Heart left ventricle (tissue), 13 donors: ENCODE results near the gene SIT1.

Experiments
- CTCF ChIP-seq, 12 donors: fragments of 200-600 bp; sonication (generic) in 4 of 12; IDR thresholded peaks; one replicate each; pipeline versions ENCODE4 v1.5.0 to v1.8.0; 2018 to 2022; ENCODE audit warnings: antibody characterized with exemption in 12 of 12, mild to moderate bottlenecking in 5 of 12
- POLR2A ChIP-seq, 2 donors: fragments of 450-650 bp; IDR thresholded peaks; one replicate each; pipeline ENCODE4 v1.6.1; 2017; ENCODE audit warnings: antibody characterized with exemption in 2 of 2, mild to moderate bottlenecking in 2 of 2, moderate library complexity in 2 of 2
- donor health status: ischemic (EF 13 %, LVEDD 7.1; RV severe dilation, severe dysfunction).
- donor health status: DM: no; HTN: yes; CAD: no.
- donor health status: DM: no; HTN: no; CAD: no.
- donor health status: ischemic (EF 25% LVEDD 6.9; RV normal size, moderate dysfunction).
- donor health status: ischemic (EF 25% LVEDD 5.7; RV mildly dilated, moderate dysfunction).
- donor health status: ischemic (EF 35%, LVEDD 5.7; RV mildly dilated, moderate dysfunction).
- donor health status: nonischemic (EF 11% LVEDD 7.7; RV severe dilation, severe dysfunction).
- donor health status: DM: yes; HTN: yes; CAD: no.
- donor health status: PGD.
- donor health status: ischemic (EF 29% LVEDD 5.4; RV normal size, mild dysfunction).
- donor health status: nonischemic (EF 23%, LVEDD 6.1; RV moderate dilation, normal function).

GRCh38 chr9:35658137-35658967 lies 7.6 kb upstream of the SIT1 start, which contains the start of gene CCDC107:
- TF ChIP-seq CTCF (IDR thresholded peaks at IDR 0.05) (peak; percentile 40 to 78 (median 60)), POLR2A (IDR thresholded peaks at IDR 0.05) (peak; percentile 91 to 97)
